Measurements from ENCODE around the gene NSUN7.

- TF ChIP-seq CTCF (IDR thresholded peaks at IDR 0.05) = no peak
- no peak for TF ChIP-seq POLR2AphosphoS5 (IDR thresholded peaks at IDR 0.05)
- TF ChIP-seq POLR2A (IDR thresholded peaks at IDR 0.05) = no peak
- TF ChIP-seq EP300 (IDR thresholded peaks at IDR 0.05) = no peak
These were observed 54.8 kb downstream of the NSUN7 start for GRCh38 chr4:40804598-40804997.

Data from gastroesophageal sphincter (tissue), 3 donors.